Calu3 (cell line): ENCODE data around the gene GNRHR. TPM values are rescaled to one million over a fixed set of nuclear protein-coding genes. Genes with fewer than 3 reads are reported as not detected.

Experiments used
- BruUV-seq: library from RNA; stranded (reverse); fragments of 400-500 nt; replicated peaks from 2 replicates; lab custom pipeline; 2021; lab: Mats Ljungman, UMichigan
- CTCF ChIA-PET: fragments of 300-600 bp; sonication (Branson Sonifier 250); formaldehyde crosslinking; loops from one replicate; lab custom pipeline; 2022; ENCODE audit warnings: antibody characterized with exemption; lab: Charles Lee
- DNase-seq: peaks from one replicate; pipeline ENCODE4 v3.0.0; 2022
- H3K27ac Mint-ChIP-seq: one replicate; pipeline ENCODE4 v1.8.0; 2022; ENCODE audit warnings: mixed read lengths; ENCODE audit not compliant: unreplicated experiment
- H3K27me3 Mint-ChIP-seq: one replicate; pipeline ENCODE4 v1.8.0; 2022; ENCODE audit warnings: mixed read lengths; ENCODE audit not compliant: unreplicated experiment
- H3K36me3 Mint-ChIP-seq: one replicate; pipeline ENCODE4 v1.8.0; 2022; ENCODE audit warnings: mild to moderate bottlenecking, moderate library complexity, mixed read lengths; ENCODE audit not compliant: insufficient read depth, unreplicated experiment
- H3K4me1 Mint-ChIP-seq: one replicate; pipeline ENCODE4 v1.8.0; 2022; ENCODE audit warnings: mild to moderate bottlenecking, low read depth, mixed read lengths; ENCODE audit not compliant: unreplicated experiment
- H3K4me3 Mint-ChIP-seq: one replicate; pipeline ENCODE4 v1.8.0; 2022; ENCODE audit warnings: mild to moderate bottlenecking, low read depth, moderate library complexity, mixed read lengths; ENCODE audit not compliant: unreplicated experiment
- H3K9me3 Mint-ChIP-seq: one replicate; pipeline ENCODE4 v1.8.0; 2022; ENCODE audit warnings: low read depth, mixed read lengths; ENCODE audit not compliant: unreplicated experiment
- intact Hi-C: fragments of 100-400 bp; cut with micrococcal nuclease; formaldehyde crosslinking; loops from one replicate; pipeline ENCODE4 v1.10.0; 2022; ENCODE audit not compliant: unreplicated experiment
- total RNA-seq: library from RNA; stranded (reverse); gene quantifications from 2 replicates; pipeline ENCODE4 v1.2.3, GENCODE V29; 2022
- TF ChIP-seq, protein P1 (sequence below): fragments of 200-600 bp; IDR thresholded peaks from one replicate; pipeline ENCODE4 v1.8.0; 2022; ENCODE audit warnings: antibody characterized with exemption; ENCODE audit not compliant: unreplicated experiment

Gene GNRHR
- total RNA-seq, 1 experiment from 2014 or later: not detected

DNA sequence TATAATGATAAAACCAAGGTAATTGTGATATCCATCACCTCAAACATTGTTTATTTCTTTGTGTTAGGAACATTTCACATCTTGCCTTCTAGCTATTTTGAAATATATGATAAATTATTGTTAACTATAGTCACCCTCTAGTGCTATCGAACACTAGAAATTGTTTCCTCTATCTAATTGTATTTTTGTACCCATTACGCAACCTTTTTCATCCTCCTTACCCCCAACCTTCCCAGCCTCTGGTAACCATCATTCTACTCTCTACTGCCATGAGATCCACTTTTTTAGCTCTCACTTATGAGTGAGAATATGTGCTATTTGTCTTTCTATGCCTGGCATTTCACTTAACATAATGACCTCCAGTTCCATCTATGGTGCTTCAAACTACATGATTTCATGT, 49.3 kb downstream of the GNRHR start:
- Mint-ChIP-seq H3K27ac (no peak overlapping the region), H3K27me3 (no peaks in the 10 kb centered on the region), H3K36me3 (peaks cover 19% of the 10 kb centered on the region), H3K4me1 (no peaks in the 10 kb centered on the region), H3K4me3 (no peak overlapping the region), H3K9me3 (peaks cover 3% of the 10 kb centered on the region)
- no peak for DNase-seq
- CTCF ChIA-PET: no interaction called here
- TF ChIP-seq, protein P1, sequence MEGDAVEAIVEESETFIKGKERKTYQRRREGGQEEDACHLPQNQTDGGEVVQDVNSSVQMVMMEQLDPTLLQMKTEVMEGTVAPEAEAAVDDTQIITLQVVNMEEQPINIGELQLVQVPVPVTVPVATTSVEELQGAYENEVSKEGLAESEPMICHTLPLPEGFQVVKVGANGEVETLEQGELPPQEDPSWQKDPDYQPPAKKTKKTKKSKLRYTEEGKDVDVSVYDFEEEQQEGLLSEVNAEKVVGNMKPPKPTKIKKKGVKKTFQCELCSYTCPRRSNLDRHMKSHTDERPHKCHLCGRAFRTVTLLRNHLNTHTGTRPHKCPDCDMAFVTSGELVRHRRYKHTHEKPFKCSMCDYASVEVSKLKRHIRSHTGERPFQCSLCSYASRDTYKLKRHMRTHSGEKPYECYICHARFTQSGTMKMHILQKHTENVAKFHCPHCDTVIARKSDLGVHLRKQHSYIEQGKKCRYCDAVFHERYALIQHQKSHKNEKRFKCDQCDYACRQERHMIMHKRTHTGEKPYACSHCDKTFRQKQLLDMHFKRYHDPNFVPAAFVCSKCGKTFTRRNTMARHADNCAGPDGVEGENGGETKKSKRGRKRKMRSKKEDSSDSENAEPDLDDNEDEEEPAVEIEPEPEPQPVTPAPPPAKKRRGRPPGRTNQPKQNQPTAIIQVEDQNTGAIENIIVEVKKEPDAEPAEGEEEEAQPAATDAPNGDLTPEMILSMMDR: no peak
- intact Hi-C loops: no loop called here
- BruUV-seq: no TSS peak

DNA sequence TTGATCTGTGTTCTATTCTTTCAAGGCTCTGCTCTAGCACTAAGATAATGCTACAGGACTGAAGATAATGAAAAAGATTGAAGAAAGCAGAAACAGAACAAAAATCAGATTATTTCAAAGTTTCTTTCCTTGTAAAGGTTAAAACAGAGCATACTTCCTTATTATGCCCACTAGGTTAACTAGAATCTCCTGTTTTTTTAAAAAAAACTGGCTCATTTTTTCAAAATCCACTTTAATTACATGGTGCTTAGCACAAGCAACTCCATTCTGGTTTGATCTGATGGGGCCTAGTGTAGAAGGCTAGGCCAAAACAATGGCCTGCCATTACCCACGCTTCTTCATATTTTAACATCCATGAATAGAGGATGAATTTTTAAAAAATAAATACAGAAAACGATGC, 52.0 kb downstream of the GNRHR start:
- DNase-seq: no peak
- intact Hi-C loops: no loop called here
- TF ChIP-seq, protein P1: no peak
- H3K36me3 Mint-ChIP-seq: peaks cover 30% of the 10 kb centered on the region
- peaks cover 11% of the 10 kb centered on the region for H3K4me1 Mint-ChIP-seq
- peaks cover 3% of the 10 kb centered on the region for H3K9me3 Mint-ChIP-seq
- BruUV-seq: no TSS peak
- no peak overlapping the region for H3K27ac Mint-ChIP-seq
- H3K27me3 Mint-ChIP-seq: no peaks in the 10 kb centered on the region
- peak overlapping the region; percentile 91 for H3K4me3 Mint-ChIP-seq
- CTCF ChIA-PET: no interaction called here

DNA sequence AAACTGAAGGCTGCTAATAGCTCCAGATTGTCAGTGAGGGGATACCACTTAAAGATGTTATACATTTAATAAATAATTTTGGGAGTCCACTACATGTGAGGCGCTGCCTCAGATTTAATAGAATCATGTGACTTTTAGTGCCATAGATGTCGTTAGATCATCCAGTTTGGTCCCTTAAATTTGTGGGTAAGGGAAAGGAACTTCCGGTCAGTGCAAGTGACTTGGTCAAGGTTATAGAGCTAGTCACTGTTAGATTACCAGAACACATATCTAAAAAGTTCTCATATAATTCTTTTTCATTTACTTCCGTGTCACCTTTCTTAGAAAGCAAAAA, 52.7 kb downstream of the GNRHR start:
- TF ChIP-seq, protein P1: no peak
- DNase-seq: no peak
- H3K9me3 Mint-ChIP-seq: peaks cover 3% of the 10 kb centered on the region

DNA sequence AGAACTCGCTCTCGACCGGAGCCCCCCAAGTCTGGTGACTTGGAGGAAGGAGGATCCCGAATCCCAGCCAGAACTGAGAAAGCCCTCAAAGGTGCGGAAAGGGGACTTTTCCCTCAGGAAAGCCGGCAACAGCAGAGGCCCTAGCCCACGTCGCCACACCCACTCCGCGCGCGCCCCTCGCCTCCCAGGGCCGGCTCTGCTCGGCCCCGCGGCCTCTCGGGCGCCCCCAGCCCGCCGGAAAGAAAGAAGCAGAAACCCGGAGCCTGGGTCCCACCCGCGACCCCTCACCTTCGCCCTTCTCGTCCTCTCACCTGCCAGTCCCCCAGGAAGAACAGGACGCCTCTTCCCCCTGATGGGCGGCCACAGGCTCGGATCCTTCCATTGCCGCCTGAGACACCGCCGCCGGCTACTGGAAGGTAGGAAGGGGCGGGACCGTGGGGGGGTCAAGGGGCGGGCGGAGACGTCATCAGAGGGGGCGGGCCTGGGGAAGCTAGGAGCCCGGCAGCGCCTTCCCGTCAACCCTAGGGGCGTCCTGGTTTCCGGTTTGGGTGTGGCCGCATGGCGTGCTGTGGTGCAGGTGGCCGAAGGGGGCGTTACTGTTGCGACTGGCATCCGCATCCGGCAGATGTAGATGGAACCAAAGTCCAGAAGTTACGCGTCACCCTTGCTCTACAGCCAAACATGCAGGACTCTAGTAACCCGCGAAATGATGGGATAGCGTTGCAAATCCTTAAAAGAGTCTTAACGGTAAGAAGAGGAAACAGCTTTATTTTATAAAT, 53.3 kb downstream of the GNRHR start, which contains the start of gene UBA6:
UBA6 (minus strand) TSS at position 418 of the 779 bp plus-strand sequence; CDS start at position 382, 36 bp downstream.
- intact Hi-C loops: no loop called here
- peak; percentile 94 for DNase-seq
- Mint-ChIP-seq H3K27me3 (no peaks in the 10 kb centered on the region), H3K27ac (peak within 1 kb of the TSS; percentile 87), H3K4me1 (peaks cover 12% of the 10 kb centered on the region), H3K4me3 (peak within 1 kb of the TSS; percentile 91), H3K9me3 (peaks cover 3% of the 10 kb centered on the region), H3K36me3 (peaks cover 30% of the 10 kb centered on the region)
- TF ChIP-seq, protein P1: no peak
- CTCF ChIA-PET: interaction anchor here (0.6 to 1.5 kb wide), 2 partner anchors 13 to 202 kb away, joined by 3 read pairs; no protein-coding TSS in a partner anchor
- no TSS peak for BruUV-seq

More for the DNA sequence above, 52.7 kb downstream of the GNRHR start:
- CTCF ChIA-PET: interaction anchor here (0.6 to 1.5 kb wide), 2 partner anchors 14 to 201 kb away, joined by 3 read pairs; no protein-coding TSS in a partner anchor
- TSS peak; percentile 74 for BruUV-seq
- peaks cover 12% of the 10 kb centered on the region for H3K4me1 Mint-ChIP-seq
- H3K36me3 Mint-ChIP-seq: peaks cover 30% of the 10 kb centered on the region
- peak overlapping the region; percentile 87 for H3K27ac Mint-ChIP-seq
- peak overlapping the region; percentile 91 for H3K4me3 Mint-ChIP-seq
- intact Hi-C loops: no loop called here
- no peaks in the 10 kb centered on the region for H3K27me3 Mint-ChIP-seq
